CD14-positive monocyte (primary cell): ENCODE measurements around the gene HTR1B. TPM values are rescaled to one million over a fixed set of nuclear protein-coding genes. Genes with fewer than 3 reads are reported as not detected.

Experiments used
- DNase-seq, 3 donors: peaks; one replicate each; pipeline ENCODE4 v3.0.0-alpha.2; 2011 to 2022
- H2AFZ ChIP-seq: 2 replicates; pipeline ENCODE4 v1.6.0; 2012; ENCODE audit warnings: mild to moderate bottlenecking, low read depth, low read length, inconsistent platforms; ENCODE audit not compliant: insufficient read depth, poor library complexity, severe bottlenecking
- H3K27ac ChIP-seq, 2 donors: 1 replicate in 1 of 2; 2 replicates in 1 of 2; pipeline ENCODE4 v1.5.1; 2012 to 2013; ENCODE audit warnings: low read length in 2 of 2, control low read depth in 1 of 2, inconsistent platforms in 1 of 2, low read depth in 1 of 2, mild to moderate bottlenecking in 1 of 2
- H3K27me3 ChIP-seq, 2 donors: one replicate each; pipeline versions ENCODE4 v1.6.0 to v1.6.1; 2011 to 2013; ENCODE audit warnings: low read length in 2 of 2; ENCODE audit not compliant: control insufficient read depth in 2 of 2, insufficient read depth in 2 of 2
- H3K36me3 ChIP-seq, 2 donors: replicated peaks in 1 of 2; 1 replicate in 1 of 2; 2 replicates in 1 of 2; pipeline versions ENCODE4 v1.5.1 to v1.6.1; 2012 to 2013; ENCODE audit warnings: low read length in 2 of 2, control low read depth in 1 of 2, inconsistent platforms in 1 of 2, mild to moderate bottlenecking in 1 of 2; ENCODE audit not compliant: insufficient read depth in 2 of 2, control insufficient read depth in 1 of 2
- H3K4me1 ChIP-seq, 2 donors: 1 replicate in 1 of 2; 2 replicates in 1 of 2; pipeline versions ENCODE4 v1.5.1 to v1.6.1; 2012 to 2013; ENCODE audit warnings: low read length in 2 of 2, control low read depth in 1 of 2, inconsistent platforms in 1 of 2, mild to moderate bottlenecking in 1 of 2, moderate library complexity in 1 of 2; ENCODE audit not compliant: insufficient read depth in 2 of 2, control insufficient read depth in 1 of 2
- H3K4me2 ChIP-seq: replicated peaks from 2 replicates; pipeline ENCODE3; 2012; ENCODE audit warnings: low read length, moderate library complexity, mild to moderate bottlenecking; ENCODE audit not compliant: poor library complexity, severe bottlenecking; ENCODE audit errors: extremely low read depth
- H3K4me3 ChIP-seq, 3 experiments: fragments of 200-600 bp in 1 of 3; sonication (generic) in 1 of 3; replicated peaks in 1 of 3; 1 replicate in 2 of 3; 2 replicates in 1 of 3; pipeline ENCODE4 v1.5.1; 2011 to 2013; ENCODE audit warnings: low read length in 3 of 3, mild to moderate bottlenecking in 3 of 3, control low read depth in 2 of 3, low read depth in 2 of 3, inconsistent platforms in 1 of 3, moderate library complexity in 1 of 3
- H3K79me2 ChIP-seq: 2 replicates; pipeline ENCODE4 v1.6.0; 2012; ENCODE audit warnings: mild to moderate bottlenecking, control low read depth, inconsistent platforms, low read length, moderate library complexity; ENCODE audit not compliant: insufficient read depth
- H3K9ac ChIP-seq: 2 replicates; pipeline ENCODE4 v1.6.0; 2017; ENCODE audit warnings: low read length, mild to moderate bottlenecking; ENCODE audit not compliant: insufficient read depth, poor library complexity, severe bottlenecking
- H3K9me3 ChIP-seq, 2 donors: replicated peaks in 1 of 2; 1 replicate in 1 of 2; 2 replicates in 1 of 2; pipeline versions ENCODE4 v1.5.1 to v1.6.1; 2012 to 2013; ENCODE audit warnings: low read length in 2 of 2, control low read depth in 1 of 2; ENCODE audit not compliant: control insufficient read depth in 1 of 2, insufficient read depth in 1 of 2
- H4K20me1 ChIP-seq: 2 replicates; pipeline ENCODE4 v1.6.0; 2012; ENCODE audit warnings: mild to moderate bottlenecking, low read length, control low read depth, moderate library complexity; ENCODE audit not compliant: insufficient read depth
- H3K27ac Mint-ChIP-seq, 7 donors: one replicate each; pipeline ENCODE4 v1.8.0; 2020; ENCODE audit warnings: mild to moderate bottlenecking in 7 of 7, mixed read lengths in 7 of 7, moderate library complexity in 6 of 7, inconsistent platforms in 2 of 7
- H3K27me3 Mint-ChIP-seq, 3 donors: one replicate each; pipeline ENCODE4 v1.8.0; 2021 to 2022; ENCODE audit warnings: low read depth in 3 of 3, mild to moderate bottlenecking in 3 of 3, mixed read lengths in 3 of 3, moderate library complexity in 3 of 3, inconsistent platforms in 1 of 3
- H3K36me3 Mint-ChIP-seq, 2 donors: one replicate each; pipeline ENCODE4 v1.8.0; 2020; ENCODE audit warnings: mixed read lengths in 2 of 2, inconsistent platforms in 1 of 2, mild to moderate bottlenecking in 1 of 2
- H3K4me1 Mint-ChIP-seq: one replicate; pipeline ENCODE4 v1.8.0; 2020; ENCODE audit warnings: mild to moderate bottlenecking, mixed read lengths
- H3K4me3 Mint-ChIP-seq, 2 donors: one replicate each; pipeline ENCODE4 v1.8.0; 2020; ENCODE audit warnings: mild to moderate bottlenecking in 2 of 2, mixed read lengths in 2 of 2, moderate library complexity in 1 of 2
- H3K9me3 Mint-ChIP-seq, 7 donors: one replicate each; pipeline ENCODE4 v1.8.0; 2020 to 2022; ENCODE audit warnings: mixed read lengths in 7 of 7, mild to moderate bottlenecking in 6 of 7, moderate library complexity in 6 of 7, inconsistent platforms in 2 of 7
- CTCF ChIP-seq: fragments of 200-600 bp; IDR thresholded peaks from one replicate; pipeline ENCODE4 v1.8.0; 2022; ENCODE audit warnings: antibody characterized with exemption, mild to moderate bottlenecking
- WGBS: methylation state at CpG from one replicate; pipeline ENCODE4 v1.1.5; 2013; ENCODE audit warnings: missing lambda C conversion rate; ENCODE audit not compliant: insufficient coverage; 5-methylcytosine and 5-hydroxymethylcytosine counted together
- intact Hi-C, 2 donors: fragments of 100-400 bp; cut with micrococcal nuclease; formaldehyde crosslinking; loops; one replicate each; pipeline versions ENCODE4 v1.15.0 to v1.15.1; 2023
- polyA plus RNA-seq, 3 donors: library from polyadenylated mRNA; depleted of rRNA in 1 of 3; unstranded in 2 of 3; stranded (reverse) in 1 of 3; fragments of 300-500 nt in 2 of 3; fragments of >200 nt in 1 of 3; fragmentation: Illumina TruSeq in 2 of 3; gene quantifications; 1 replicate in 2 of 3; 2 replicates in 1 of 3; pipeline ENCODE4 v1.2.3, GENCODE V29; 2012 to 2021

Gene HTR1B
- polyA plus RNA-seq, 3 donors = not detected

- Histone ChIP-seq H3K27ac (no peak overlapping the region), H3K4me1 (no peaks in the 10 kb centered on the region), H3K4me2 (no peak overlapping the region), H3K27me3 (no peaks in the 10 kb centered on the region), H4K20me1 (no peaks in the 10 kb centered on the region), H3K79me2 (no peaks in the 10 kb centered on the region), H3K36me3 (no peaks in the 10 kb centered on the region), H3K9me3 (no peaks in the 10 kb centered on the region), H3K4me3 (no peak overlapping the region), H3K9ac (no peak overlapping the region), H2AFZ (no peak overlapping the region)
- DNase-seq = no peak
- intact Hi-C loops = no loop called here
- peaks cover under 1 to 3% (median 2%) of the 10 kb centered on the region in 3 donors for H3K27me3 Mint-ChIP-seq
- no peak overlapping the region for H3K27ac Mint-ChIP-seq
- H3K36me3 Mint-ChIP-seq = no peaks in the 10 kb centered on the region
- H3K4me1 Mint-ChIP-seq = no peaks in the 10 kb centered on the region
- TF ChIP-seq CTCF = no peak
- H3K4me3 Mint-ChIP-seq = no peak overlapping the region
- WGBS = no CpG with 5 or more reads among the region's 3 CpGs
- no peaks in the 10 kb centered on the region for H3K9me3 Mint-ChIP-seq
Measured at GRCh38 chr6:77448546-77448945, 14.7 kb downstream of the HTR1B start.

GRCh38 chr6:77447254-77447653 is 16.0 kb downstream of the HTR1B start:
- H3K9me3 ChIP-seq = no peaks in the 10 kb centered on the region
- no peak overlapping the region for H2AFZ ChIP-seq
- H3K36me3 ChIP-seq = no peaks in the 10 kb centered on the region
- no peak overlapping the region for H3K4me2 ChIP-seq
- H3K9ac ChIP-seq = no peak overlapping the region
- Mint-ChIP-seq H3K27ac (no peak overlapping the region), H3K27me3 (peaks cover 0 to 3% (median 2%) of the 10 kb centered on the region in 3 donors), H3K4me1 (no peaks in the 10 kb centered on the region), H3K9me3 (no peaks in the 10 kb centered on the region), H3K4me3 (no peak overlapping the region), H3K36me3 (no peaks in the 10 kb centered on the region)
- DNase-seq = no peak
- no peaks in the 10 kb centered on the region for H3K79me2 ChIP-seq
- no peaks in the 10 kb centered on the region for H3K4me1 ChIP-seq
- no peaks in the 10 kb centered on the region for H3K27me3 ChIP-seq
- H4K20me1 ChIP-seq = no peaks in the 10 kb centered on the region
- 57% methylated on average over 1 of the region's 1 CpG for WGBS
- no peak overlapping the region for H3K4me3 ChIP-seq
- intact Hi-C loops = no loop called here
- TF ChIP-seq CTCF = no peak
- H3K27ac ChIP-seq = no peak overlapping the region
